Sigmoid colon (tissue), 7 donors: ENCODE data around the gene COA6. TPM values are rescaled to one million over a fixed set of nuclear protein-coding genes. Genes with fewer than 3 reads are reported as not detected.

ENCODE experiments used
- DNase-seq: peaks from one replicate; pipeline ENCODE4 v3.0.0-alpha.2; 2019
- H3K27ac ChIP-seq, 4 donors: fragments of 200-600 bp; sonication (generic); one replicate each; pipeline ENCODE4 v1.5.1; 2016 to 2019; ENCODE audit warnings: mild to moderate bottlenecking in 1 of 4
- H3K27me3 ChIP-seq, 3 donors: fragments of 200-600 bp; sonication (generic); one replicate each; pipeline ENCODE4 v1.5.1; 2019; ENCODE audit warnings: mild to moderate bottlenecking in 1 of 3
- H3K36me3 ChIP-seq, 4 donors: fragments of 200-600 bp; sonication (generic); one replicate each; pipeline ENCODE4 v1.5.1; 2016 to 2019
- H3K4me1 ChIP-seq, 4 donors: fragments of 200-600 bp; sonication (generic); one replicate each; pipeline ENCODE4 v1.5.1; 2017 to 2019
- H3K4me3 ChIP-seq, 4 donors: fragments of 200-600 bp; sonication (generic); one replicate each; pipeline ENCODE4 v1.5.1; 2017 to 2019; ENCODE audit warnings: mild to moderate bottlenecking in 2 of 4, moderate library complexity in 1 of 4
- H3K9me3 ChIP-seq, 4 donors: fragments of 200-600 bp in 3 of 4; sonication (generic) in 3 of 4; one replicate each; pipeline versions ENCODE4 v1.5.1 to v1.6.1; 2013 to 2019
- EP300 ChIP-seq, 4 donors: sonication (generic); formaldehyde crosslinking; IDR thresholded peaks; one replicate each; pipeline ENCODE4 v1.6.1; 2017; ENCODE audit warnings: antibody characterized with exemption in 4 of 4
- POLR2A ChIP-seq, 2 donors: fragments of 450-650 bp; IDR thresholded peaks; one replicate each; pipeline ENCODE4 v1.6.1; 2016; ENCODE audit warnings: antibody characterized with exemption in 2 of 2, mild to moderate bottlenecking in 2 of 2, moderate library complexity in 2 of 2
- POLR2AphosphoS5 ChIP-seq, 4 donors: sonication (generic); formaldehyde crosslinking; IDR thresholded peaks; one replicate each; pipeline ENCODE4 v1.6.1; 2017; ENCODE audit warnings: antibody characterized with exemption in 4 of 4
- WGBS, 2 donors: extraction: QIAGEN DNeasy Blood & Tissue Kit; methylation state at CpG; one replicate each; pipeline ENCODE4 v1.1.7; 2013; 5-methylcytosine and 5-hydroxymethylcytosine counted together
- intact Hi-C: fragments of 100-400 bp; cut with DNase I; formaldehyde crosslinking; loops from one replicate; pipeline ENCODE4 v1.15.1; 2023
- polyA plus RNA-seq, 3 donors: library from polyadenylated mRNA; stranded (reverse); fragments of 200-250 nt; gene quantifications; one replicate each; pipeline ENCODE4 v1.2.3, GENCODE V29; 2013
- total RNA-seq, 4 donors: library from RNA; depleted of rRNA; stranded (reverse); fragments of >200 nt; gene quantifications; one replicate each; pipeline ENCODE4 v1.1.0, GENCODE V29; 2016
- TF ChIP-seq, protein P1 (sequence below), 4 experiments: fragments of 450-650 bp in 3 of 4; fragments of 200-600 bp in 1 of 4; IDR thresholded peaks; one replicate each; pipeline ENCODE4 v1.5.1; 2016 to 2019; ENCODE audit warnings: antibody characterized with exemption in 4 of 4, mild to moderate bottlenecking in 3 of 4, moderate library complexity in 2 of 4
- donor health status: healthy with polysubstance abuse.
- donor health status: Bipolar disorder and iron deficiency.
- donor health status: healthy.

Gene COA6
- total and polyA plus RNA-seq, 7 donors: 19.3 to 134 (median 33.1) TPM

DNA sequence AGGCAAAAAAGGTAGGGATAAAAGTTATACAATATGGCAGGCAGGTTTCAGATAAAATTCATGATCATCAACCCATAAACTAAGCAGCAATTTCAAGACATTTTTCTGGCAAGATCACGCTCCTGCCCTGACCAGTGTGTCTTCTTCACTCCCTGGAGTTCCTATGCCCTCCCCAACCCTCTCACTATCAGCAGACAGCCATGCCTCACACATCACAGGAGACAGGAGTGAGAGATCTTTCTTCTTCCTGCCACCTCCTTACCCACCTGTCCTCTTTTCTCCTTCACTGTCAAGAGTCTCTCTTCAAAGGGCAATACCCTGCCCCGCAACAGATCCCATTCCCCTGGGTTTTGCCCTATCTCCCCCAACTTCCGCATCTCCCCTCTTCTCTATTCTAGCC lies 28.4 kb downstream of the COA6 start:
- Histone ChIP-seq H3K27me3 (no peaks in the 10 kb centered on the region), H3K36me3 (peaks cover 0 to 9% (median 0%) of the 10 kb centered on the region in 4 donors), H3K4me1 (peaks cover 0 to 11% (median 4%) of the 10 kb centered on the region in 4 donors), H3K27ac (no peak overlapping the region), H3K9me3 (no peaks in the 10 kb centered on the region), H3K4me3 (no peak overlapping the region)
- intact Hi-C loops: no loop called here
- TF ChIP-seq POLR2AphosphoS5 (IDR thresholded peaks at IDR 0.05) (no peak), POLR2A (IDR thresholded peaks at IDR 0.05) (no peak), EP300 (IDR thresholded peaks at IDR 0.05) (no peak)
- TF ChIP-seq, protein P1, sequence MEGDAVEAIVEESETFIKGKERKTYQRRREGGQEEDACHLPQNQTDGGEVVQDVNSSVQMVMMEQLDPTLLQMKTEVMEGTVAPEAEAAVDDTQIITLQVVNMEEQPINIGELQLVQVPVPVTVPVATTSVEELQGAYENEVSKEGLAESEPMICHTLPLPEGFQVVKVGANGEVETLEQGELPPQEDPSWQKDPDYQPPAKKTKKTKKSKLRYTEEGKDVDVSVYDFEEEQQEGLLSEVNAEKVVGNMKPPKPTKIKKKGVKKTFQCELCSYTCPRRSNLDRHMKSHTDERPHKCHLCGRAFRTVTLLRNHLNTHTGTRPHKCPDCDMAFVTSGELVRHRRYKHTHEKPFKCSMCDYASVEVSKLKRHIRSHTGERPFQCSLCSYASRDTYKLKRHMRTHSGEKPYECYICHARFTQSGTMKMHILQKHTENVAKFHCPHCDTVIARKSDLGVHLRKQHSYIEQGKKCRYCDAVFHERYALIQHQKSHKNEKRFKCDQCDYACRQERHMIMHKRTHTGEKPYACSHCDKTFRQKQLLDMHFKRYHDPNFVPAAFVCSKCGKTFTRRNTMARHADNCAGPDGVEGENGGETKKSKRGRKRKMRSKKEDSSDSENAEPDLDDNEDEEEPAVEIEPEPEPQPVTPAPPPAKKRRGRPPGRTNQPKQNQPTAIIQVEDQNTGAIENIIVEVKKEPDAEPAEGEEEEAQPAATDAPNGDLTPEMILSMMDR (IDR thresholded peaks at IDR 0.05): no peak
- no peak for DNase-seq
- 91 to 97% methylated on average over 3 of the region's 3 CpGs for WGBS, 2 donors

DNA sequence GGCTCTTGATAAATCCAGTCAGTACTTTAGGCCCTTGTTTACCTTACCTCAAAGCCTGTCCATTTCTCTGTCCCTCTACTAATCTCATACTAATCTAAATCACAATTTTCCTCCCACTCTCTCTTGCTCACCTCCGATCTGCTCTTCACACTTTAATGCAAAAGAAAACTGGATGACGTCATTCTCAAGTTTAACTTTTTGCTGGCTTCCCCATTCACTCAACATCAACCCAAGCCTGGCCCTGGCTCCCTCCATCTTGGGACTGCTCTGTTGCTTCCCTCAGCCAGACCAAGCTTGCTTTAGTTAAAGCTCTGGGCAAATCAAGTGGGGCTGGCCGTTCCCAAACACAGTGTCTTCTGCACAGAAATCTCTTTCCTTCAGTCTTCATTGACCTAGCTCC lies 29.7 kb downstream of the COA6 start:
- H3K27me3 ChIP-seq: no peaks in the 10 kb centered on the region
- intact Hi-C loops: no loop called here
- peaks cover 0 to 11% (median 4%) of the 10 kb centered on the region in 4 donors for H3K4me1 ChIP-seq
- no peak overlapping the region for H3K4me3 ChIP-seq
- no peak overlapping the region for H3K27ac ChIP-seq
- WGBS, 2 donors: 89 to 97% methylated on average over 3 of the region's 3 CpGs
- no peaks in the 10 kb centered on the region for H3K9me3 ChIP-seq
- TF ChIP-seq EP300 (IDR thresholded peaks at IDR 0.05) (no peak), POLR2A (IDR thresholded peaks at IDR 0.05) (no peak), POLR2AphosphoS5 (IDR thresholded peaks at IDR 0.05) (no peak)
- TF ChIP-seq, protein P1 (IDR thresholded peaks at IDR 0.05): no peak
- DNase-seq: no peak
- peaks cover 0 to 9% (median 0%) of the 10 kb centered on the region in 4 donors for H3K36me3 ChIP-seq

DNA sequence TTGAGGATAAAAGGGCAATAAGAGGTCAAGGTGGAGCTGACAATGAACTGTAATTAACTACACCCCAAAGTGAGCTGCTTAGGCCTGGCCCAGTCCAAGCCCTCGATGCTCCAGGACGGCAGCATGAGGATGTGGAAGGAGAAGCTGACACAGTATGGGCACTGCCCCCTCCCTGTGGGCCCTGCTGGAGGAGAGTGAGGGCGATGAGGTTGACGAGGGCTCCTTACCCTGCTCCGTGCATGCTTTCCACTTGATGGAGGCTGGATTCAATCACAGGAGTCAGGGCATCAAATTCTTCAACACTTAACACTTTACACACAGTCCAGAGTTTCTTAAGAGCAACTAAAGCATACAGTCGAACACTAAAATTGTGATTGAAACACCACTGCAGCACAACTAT lies 32.4 kb downstream of the COA6 start:
- Histone ChIP-seq H3K4me1 (peaks cover 0 to 7% (median 3%) of the 10 kb centered on the region in 4 donors), H3K4me3 (no peak overlapping the region), H3K27me3 (no peaks in the 10 kb centered on the region), H3K36me3 (peaks cover 0 to 9% (median 0%) of the 10 kb centered on the region in 4 donors), H3K27ac (no peak overlapping the region), H3K9me3 (no peaks in the 10 kb centered on the region)
- no peak for DNase-seq
- TF ChIP-seq EP300 (IDR thresholded peaks at IDR 0.05) (no peak), POLR2A (IDR thresholded peaks at IDR 0.05) (no peak), POLR2AphosphoS5 (IDR thresholded peaks at IDR 0.05) (no peak)
- TF ChIP-seq, protein P1 (IDR thresholded peaks at IDR 0.05): no peak
- intact Hi-C loops: no loop called here
- WGBS, 2 donors: 79 to 84% methylated on average over 6 of the region's 6 CpGs

DNA sequence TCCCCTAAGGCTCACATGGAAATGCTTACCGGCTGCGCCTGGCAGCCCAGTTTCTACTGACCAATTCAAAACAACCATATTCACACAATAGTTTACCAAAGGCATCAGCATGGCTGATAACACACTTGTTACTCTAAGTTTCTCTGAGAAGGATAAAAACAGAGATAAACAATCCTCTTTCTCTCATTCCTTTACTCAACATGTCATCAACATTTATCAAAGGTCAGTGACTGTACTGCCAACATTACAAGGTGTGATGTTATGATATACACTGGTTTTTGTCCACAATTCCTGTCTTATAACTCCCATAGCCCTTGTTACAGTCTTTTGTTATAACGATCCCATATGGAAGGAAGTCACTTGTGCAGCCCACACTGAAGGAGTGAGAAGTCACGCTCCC lies 33.6 kb downstream of the COA6 start:
- Histone ChIP-seq H3K27me3 (no peaks in the 10 kb centered on the region), H3K4me1 (no peaks in the 10 kb centered on the region), H3K4me3 (no peak overlapping the region), H3K36me3 (peaks cover 0 to 9% (median 0%) of the 10 kb centered on the region in 4 donors), H3K27ac (no peak overlapping the region), H3K9me3 (no peaks in the 10 kb centered on the region)
- 89 to 94% methylated on average over 4 of the region's 4 CpGs for WGBS, 2 donors
- intact Hi-C loops: no loop called here
- no peak for DNase-seq
- TF ChIP-seq POLR2A (IDR thresholded peaks at IDR 0.05) (no peak), EP300 (IDR thresholded peaks at IDR 0.05) (no peak), POLR2AphosphoS5 (IDR thresholded peaks at IDR 0.05) (no peak)
- TF ChIP-seq, protein P1 (IDR thresholded peaks at IDR 0.05): no peak

DNA sequence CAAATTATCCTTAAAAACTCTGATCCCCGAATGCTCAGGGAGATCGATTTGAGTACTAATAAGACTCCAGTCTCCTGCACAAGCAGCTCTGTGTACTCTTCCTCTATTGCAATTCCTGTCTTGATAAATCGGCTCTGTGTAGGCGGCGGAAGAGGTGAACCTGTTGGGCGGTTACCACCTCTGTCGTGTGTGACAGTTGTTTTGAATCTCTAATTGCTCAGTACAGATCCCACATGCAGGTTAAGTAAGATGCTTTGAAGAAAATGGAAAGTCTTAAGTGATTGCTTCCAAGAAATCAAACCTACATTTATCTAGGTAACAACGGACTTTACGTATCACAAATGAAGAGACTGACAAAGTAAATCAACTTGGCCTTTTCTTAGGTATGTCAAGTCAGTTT lies 35.5 kb downstream of the COA6 start:
- Histone ChIP-seq H3K36me3 (peaks cover 0 to 16% (median 0%) of the 10 kb centered on the region in 4 donors), H3K27me3 (no peaks in the 10 kb centered on the region), H3K9me3 (no peaks in the 10 kb centered on the region), H3K4me1 (no peaks in the 10 kb centered on the region), H3K4me3 (no peak overlapping the region), H3K27ac (no peak overlapping the region)
- TF ChIP-seq POLR2AphosphoS5 (IDR thresholded peaks at IDR 0.05) (no peak), POLR2A (IDR thresholded peaks at IDR 0.05) (no peak), EP300 (IDR thresholded peaks at IDR 0.05) (no peak)
- TF ChIP-seq, protein P1 (IDR thresholded peaks at IDR 0.05): no peak
- intact Hi-C loops: no loop called here
- DNase-seq: no peak
- 90 to 95% methylated on average over 9 of the region's 9 CpGs for WGBS, 2 donors
